Measurements from ENCODE around the gene FZR1. TPM values are rescaled to one million over a fixed set of nuclear protein-coding genes. Genes with fewer than 3 reads are reported as not detected.

FZR1 gene
- total RNA-seq, 1 donor from 2014 or later = 28.1 TPM

DNA sequence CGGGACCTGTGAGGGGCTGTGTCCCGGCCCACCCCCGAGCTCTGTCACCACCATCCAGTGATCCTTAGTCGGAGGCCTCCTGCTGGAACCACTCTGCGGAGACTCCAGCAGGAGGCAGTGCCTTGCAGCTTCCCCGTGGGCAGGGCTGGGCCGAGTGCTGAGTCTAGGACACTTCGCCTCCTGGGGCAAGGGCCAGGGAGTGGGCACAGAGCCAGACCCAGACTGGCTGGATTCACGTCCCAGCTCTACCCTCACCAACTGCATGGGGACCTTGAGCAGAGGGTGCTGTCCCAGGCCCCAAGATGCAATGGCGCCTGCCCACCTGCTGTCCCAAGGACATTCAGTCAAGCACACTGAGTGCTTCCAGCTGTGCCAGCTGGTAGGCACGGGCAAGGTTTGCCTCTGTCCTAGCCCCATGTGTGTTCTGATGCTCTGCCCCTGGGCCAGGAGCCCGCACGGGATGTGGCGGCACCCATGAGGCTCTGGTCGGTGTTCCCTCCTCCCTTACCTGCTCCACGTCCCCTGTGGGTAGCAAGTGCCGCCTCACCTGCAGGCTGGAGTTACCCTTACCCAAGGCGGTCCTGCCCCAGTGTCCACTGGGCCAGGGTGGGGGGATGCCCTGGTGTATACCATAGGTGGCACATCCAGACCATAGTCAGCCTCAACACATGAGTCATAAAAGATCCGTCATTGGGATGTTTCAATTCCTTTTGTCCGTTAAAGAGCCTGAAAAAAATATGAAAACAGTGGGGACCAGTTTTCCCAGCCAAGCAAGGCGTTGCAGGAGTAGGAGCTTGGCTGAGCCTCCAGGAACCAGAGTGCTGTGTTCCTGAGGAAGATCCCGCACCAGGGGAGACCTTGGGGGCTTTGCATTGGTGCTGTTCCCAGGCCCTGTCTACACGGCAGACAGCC is 7.4 kb downstream of the FZR1 start:
- no peak for DNase-seq (ENCODE audit: low spot score)

DNA sequence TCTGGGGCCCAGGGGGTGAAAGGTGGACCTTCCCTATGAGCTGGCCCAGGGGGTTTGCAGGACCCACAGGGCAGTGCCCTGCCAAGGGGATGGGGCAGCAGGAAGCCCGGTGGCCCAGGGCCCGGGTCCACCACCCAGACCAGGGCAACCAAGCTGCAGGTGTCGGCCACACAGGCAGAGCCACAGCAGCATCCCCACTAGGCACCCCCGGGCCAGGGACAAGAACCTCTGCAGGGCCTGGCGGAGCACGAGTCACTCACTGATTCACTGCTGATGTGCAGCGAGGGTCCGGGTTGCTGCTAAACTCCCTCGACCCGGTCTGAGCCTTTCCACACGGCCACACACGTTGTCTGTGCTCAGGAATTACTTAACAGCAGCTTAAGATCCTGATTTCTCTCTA is 8.8 kb downstream of the FZR1 start:
- DNase-seq (ENCODE audit: low spot score) = no peak

DNA sequence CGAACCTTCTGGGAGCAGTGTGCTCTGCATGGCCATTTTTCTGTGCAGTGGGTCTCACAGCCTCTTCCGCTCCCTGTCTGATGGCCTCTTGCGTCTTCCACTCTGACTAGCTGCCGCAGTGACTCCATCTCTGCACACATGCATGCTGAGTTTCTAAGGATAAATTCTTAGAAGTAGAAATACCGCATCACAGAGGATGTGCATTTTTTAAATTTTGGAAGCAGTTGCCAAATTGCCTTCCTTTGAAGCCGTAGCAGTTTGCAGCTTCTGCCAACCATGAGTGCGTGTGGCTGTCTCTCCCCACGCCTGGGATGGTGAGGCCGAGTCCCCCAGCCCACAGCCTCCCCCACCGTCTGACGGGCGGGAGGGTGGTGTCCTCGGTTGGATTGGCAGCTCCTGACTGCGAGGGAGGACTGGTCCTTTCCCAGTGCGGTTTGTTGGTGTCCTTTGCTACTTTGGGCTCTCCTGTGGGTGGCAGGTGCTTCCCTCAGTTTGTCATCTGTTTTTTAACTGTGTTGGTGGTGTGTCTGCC is 9.8 kb downstream of the FZR1 start:
- no peak for DNase-seq (ENCODE audit: low spot score)

DNA sequence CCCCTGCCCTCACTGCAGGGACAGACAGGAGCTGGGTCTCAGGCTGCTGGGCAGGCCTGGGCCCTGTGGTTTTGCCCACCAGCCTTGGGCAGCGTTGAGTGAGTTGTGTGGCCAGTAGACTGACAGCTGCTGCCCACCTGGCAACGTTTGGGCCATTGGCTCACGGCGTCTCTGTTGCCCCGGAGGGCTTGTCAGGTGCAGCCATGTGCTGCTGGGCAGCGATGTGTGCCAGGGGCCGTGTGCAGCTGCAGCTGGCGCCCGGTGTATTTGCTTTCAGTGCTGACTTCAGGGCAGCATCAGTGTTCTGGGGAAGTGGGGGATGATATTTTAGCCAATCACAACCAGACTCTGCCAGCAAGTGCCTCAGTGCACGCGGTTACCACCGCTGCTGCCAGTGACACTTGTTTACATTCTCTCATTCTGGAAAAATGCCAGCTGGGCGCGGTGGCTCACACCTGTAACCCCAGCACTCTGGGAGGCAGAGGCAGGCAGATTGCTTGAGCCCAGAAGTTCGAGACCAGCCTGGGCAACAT is 10.6 kb downstream of the FZR1 start:
- DNase-seq (ENCODE audit: low spot score) = no peak

DNA sequence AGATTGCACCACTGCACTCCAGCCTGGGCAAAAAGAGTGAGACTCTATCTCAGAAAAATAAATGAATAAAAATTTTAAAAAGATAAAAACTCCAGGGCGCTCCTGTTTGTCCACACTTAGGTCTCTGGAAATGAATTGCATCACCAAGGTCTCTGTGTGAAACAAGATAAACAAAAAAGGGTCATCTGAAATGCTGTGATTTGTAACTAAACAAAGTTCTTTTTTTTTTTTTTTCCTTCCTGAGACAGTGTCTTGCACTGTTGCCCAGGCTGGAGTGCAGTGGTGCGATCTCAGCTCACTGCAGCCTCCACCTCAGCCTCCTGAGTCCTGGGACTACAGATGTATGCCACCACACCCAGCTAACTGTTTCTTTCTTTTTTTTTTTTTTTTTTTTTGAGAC is 11.5 kb downstream of the FZR1 start:
- no peak for DNase-seq (ENCODE audit: low spot score)

DNA sequence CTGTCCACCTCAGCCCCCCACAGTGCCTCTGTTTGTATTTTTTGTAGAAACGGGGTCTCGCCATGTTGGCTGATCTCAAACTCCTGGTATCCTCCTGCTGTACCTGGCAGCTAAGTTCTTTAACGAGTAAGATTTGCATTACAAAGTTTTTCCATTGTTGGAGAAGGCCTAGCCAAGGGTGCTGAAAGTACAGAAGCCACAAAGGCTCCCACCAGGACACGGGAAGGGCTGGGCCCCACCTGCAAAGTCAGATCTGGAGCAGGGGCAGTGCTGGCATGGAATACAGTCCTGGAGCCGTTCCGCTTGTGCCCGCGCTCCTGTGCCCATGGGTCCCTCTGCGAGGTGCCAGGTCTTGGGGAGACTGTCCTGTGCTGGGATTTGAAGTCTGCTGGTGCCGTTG is 12.1 kb downstream of the FZR1 start:
- DNase-seq (ENCODE audit: low spot score) = no peak

DNA sequence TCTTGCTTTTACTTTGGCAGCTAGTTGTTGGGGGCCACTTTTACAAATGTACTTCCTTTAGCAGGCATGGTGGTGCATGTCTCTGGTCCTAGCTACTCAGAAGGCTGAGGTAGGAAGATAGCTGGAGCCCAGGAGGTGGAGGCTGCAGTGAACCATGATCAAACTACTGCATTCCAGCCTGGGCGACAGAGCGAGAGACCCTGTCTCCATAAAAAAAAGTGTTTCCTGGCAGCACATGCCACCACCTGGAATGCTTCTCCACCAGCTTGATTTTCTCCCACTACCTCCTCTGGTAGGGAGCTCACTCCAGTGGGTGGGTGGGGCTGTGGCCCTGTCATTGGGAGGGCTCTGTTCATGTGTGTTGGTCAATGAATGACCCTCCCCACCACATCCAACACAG is 12.5 kb downstream of the FZR1 start:
- DNase-seq (ENCODE audit: low spot score) = no peak

DNA sequence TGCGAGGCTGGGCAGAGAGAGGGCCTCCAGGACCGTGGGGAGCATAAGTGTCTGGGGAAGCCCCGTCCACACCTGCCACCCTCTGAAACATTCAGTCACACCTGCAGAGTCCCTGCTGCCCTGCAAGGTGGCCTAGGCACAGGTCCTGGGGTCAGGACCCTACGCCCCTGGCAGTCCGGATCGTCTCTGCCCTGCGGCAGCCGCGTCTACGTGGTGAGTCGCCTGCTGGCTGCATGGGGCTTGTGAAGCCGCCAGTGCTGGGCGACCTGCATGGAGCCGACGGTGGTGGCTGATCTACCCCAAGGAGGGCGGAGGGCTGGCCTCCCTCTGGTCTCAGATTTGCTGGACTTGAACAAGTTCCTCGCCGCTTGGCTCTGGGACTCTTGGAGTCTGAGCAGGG is 13.0 kb downstream of the FZR1 start:
- no peak for DNase-seq (ENCODE audit: low spot score)

DNA sequence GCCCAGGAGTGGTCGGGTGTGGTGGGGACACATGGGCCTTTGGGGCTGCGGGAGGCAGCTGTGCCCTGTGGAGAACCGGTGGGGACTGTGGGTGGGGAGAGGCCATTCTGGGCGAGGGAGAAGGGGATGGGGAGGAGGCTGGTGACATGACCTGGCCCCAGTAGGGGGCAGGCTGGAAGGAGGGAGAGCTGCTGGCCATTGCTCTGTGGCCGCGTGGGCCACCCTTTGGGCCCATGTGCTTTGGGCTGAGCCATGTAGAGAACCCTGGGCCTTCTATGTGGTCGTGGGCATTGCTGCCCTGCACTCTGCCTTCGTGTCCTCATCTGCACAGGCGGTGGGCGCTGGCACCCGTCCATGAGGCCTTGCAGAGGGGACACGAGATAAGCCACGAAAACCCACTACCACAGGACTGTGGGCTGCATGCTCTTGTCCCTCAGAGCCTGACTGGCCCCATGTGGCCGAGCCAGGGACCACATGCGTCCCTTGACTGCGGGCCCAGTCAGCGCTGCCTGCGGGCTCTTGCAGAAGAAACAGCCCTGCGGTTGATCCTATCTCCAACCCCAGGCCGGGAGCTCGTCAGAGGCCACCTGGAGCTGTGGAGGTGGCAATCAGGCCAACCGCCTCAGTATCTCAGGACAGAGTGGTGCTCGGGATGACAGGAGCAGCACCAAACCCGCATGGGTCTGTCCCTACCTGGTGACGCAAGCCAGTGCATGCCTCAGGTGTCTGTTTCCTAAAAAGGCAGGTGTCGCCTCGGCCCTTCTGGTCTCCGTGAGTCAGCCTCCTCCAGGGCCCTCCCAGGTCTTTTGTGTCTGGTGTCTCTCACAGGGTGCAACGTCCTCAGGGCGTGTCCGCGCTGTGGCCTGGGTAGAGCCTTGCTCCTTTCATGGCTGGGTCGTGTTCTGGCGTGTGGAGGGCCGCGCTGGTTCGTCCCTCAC is 14.3 kb downstream of the FZR1 start:
- DNase-seq (ENCODE audit: low spot score) = no peak

DNA sequence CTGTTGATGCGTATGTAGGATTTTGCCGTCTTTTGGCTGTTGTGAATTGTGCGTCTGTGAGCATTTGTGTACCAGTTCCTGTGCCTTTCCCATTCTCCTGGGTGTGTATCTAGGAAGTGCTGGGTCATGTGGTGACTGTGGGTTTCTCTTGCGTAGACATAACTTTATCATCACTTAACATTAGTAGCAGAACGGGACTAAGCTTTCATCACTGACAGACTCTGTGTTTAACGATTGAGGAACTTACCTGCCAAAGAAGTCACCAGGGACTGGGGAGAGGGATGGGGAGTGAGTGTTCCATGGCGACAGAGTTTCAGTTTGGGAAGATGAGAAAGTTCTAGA is 15.0 kb downstream of the FZR1 start:
- no peak for DNase-seq (ENCODE audit: low spot score)

DNA sequence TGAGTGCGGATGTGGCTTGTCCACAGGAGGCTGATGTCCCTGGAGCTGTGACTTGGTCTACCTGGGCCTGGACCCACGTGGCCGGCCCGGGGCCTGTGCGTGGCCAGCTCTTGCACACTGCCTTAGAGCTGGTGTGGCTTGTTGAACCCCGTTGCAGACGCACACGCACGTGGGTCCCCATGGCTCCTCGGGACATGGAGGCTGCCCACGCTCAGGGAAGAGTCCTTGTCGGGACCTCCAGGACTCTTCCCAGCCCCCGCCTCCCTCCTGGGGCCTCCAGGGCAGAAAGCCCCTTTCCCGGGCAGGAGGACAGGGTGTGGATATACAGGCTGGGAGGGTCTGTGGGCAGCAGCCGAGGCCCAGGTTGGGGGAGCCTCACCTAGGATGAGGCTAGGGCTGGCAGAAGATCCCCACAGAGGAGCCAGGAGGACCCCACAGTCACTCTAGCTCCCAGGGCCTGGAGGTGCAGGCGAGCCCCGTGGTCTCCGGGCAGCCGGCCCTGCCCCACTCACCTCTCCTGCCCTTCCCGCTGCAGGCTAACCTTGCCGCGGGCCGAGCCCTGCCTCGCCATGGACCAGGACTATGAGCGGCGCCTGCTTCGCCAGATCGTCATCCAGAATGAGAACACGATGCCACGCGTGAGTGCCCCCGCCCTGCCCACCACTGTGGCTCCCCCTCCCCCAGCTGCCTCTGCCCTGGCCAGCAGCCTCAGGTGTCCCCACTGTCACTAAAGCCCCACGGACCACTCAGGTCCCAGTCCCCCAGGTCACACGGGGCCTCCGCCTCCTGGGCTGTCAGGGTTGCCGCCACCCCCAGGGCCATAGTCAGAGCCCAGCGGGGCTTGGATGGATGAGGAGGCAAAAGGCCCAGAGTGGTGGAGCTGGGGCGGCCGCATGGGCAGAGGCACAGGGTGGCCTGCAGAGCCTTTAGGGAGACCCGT is 16.6 kb downstream of the FZR1 start:
- no peak for DNase-seq (ENCODE audit: low spot score)

DNA sequence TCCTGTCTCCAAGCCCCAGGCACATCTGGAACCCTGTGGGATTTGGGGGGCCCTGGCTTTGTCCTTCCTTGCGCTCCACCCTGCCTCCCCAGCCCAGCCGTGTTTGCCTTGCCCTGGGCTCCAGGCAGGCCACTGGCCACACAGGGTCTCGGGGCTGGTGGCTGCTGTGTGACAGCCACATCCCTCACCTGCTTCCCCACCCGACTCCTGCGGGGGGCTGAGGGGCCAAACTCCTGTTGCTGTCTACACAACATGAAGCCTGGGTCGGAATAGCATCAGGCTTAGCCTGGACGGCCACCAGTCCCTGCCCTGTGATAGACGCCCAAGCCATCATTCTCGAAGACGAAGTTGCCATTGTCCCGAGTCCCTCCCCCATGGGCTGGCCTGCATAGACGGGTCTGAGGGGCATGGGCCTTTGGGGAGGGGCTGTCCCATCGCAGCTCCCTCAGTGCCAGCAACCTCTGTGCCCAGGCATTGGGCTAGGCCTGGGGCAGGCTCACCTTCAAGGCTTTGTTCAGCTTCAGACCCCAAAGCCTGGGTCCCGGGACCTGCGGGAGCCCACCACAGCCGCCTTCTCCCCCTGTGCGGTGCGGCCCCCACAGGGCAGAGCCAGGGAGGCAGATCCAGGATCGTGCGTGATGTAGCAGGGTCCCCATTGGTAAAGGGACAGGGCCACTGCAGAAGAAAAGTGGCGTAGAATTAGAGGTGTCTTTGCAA is 17.4 kb downstream of the FZR1 start:
- no peak for DNase-seq (ENCODE audit: low spot score)

DNA sequence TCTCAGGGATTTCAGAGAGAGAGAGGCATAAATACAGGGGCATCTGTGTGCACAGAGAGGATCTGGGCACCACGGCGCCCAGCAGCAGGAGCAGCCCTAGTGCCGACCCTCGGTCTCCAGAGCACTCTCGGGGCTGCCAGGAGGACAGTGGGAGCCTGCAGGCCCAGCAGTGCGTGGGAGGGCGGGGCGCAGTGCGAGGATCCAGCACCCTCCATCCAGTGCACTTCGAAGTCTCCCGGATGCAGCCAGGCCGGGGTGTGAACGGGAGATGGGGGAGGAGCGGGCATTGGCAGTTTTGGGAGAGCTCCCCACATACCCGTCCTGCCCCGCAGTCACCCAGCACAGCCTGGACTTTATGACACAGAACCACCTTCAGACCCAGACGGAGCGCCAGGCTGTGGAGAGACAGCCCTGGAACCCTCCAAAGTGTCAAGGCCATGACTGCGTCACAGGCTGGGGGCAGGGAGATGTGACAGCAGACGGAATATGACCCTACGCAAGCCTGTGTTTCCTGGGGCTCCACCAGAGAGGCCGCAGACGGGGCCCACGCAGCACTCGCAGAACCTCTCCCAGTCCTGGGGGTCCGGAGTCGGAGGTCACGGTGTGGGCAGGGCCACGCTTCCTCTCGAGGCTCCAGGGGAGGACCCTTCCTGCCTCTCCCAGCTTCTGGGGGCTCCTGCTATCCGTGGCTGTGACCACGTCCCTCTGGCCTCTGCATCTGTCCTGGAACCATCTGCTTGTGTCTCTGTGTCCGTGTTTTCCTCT is 18.1 kb downstream of the FZR1 start:
- DNase-seq (ENCODE audit: low spot score) = no peak

DNA sequence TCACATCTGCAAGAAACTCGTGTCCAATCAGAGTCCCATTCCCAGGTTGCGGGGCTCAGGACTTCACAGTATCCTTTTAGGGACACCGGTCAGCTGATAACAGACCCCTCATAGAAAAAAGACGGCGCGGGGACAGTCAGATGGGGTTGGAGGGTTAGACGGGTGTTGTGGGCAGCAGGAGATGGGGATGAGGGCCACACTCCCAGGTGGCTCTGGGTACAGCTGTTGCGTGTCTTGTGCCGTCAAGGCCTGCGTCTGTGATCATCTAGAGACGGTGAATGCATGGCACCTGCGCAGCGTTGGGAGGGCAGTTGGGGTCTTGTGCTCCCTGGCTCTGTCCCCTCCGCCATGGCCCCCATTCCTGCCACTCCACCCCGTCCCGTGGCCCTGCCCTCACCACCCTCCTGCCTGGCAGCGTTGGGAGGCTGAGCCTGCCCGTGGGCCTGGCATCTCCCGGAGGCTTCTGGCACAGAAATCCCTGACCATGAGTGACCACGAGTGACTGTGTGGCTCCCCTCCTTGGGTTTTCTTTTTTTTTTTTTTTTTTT is 18.9 kb downstream of the FZR1 start:
- DNase-seq (ENCODE audit: low spot score) = no peak

DNA sequence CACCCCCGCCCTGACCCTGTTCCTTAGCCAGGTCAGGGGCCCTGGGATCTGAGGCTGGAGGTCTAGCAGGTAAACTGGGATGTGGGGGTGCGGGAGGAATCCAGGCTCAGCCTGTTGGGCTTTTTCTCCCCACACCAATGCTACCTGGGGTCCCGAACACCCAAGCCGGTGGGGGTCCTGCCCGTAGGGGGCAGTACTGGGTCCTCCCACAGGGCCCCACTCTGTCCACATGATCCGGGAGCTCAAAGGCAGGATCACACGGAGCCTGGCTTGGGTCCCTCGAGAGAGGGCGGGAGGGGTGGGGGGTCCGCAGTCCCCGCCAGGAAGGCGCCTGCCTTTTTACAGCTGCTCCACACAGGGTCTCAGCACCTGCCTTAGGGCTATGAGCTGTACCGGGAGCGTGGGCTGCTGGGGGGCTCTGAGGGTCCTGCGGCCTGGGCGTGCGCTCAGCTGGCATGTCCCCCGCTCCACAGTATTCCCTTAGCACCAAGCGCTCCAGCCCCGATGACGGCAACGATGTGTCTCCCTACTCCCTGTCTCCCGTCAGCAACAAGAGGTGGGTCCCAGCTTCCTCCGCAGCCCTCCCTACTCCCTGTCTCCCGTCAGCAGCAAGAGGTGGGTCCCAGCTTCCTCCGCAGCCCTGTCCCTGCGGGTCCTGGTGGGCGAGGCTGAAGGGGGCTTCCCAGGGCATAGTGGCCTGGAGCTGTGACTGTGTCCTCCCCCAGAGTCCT is 20.6 kb downstream of the FZR1 start:
- DNase-seq (ENCODE audit: low spot score) = no peak

DNA sequence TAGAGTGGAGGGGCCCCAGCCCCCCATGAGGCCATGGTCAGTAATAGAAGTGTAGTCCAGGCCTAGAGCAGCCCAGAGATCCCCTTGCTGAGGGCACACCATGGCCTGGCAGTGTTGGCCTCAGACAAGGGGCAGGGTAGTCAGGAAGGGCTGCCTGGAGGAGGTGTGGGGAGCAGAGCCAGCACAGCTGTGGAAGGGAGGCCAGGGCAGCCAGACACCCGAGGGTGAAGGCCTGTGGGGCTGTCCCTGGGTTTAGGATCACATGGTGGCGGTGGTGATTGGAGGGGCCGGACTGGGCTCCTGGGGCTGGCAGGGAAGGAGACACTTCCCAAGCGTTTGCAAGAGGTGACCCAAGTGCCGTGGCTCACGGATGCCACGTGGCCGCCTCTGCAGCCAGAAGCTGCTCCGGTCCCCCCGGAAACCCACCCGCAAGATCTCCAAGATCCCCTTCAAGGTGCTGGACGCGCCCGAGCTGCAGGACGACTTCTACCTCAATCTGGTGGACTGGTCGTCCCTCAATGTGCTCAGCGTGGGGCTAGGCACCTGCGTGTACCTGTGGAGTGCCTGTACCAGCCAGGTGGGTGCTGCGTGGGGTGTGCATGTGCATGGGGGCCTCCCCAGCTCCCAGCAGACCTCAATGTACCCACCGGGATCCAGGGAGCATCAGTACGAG is 21.3 kb downstream of the FZR1 start:
- DNase-seq (ENCODE audit: low spot score) = no peak

DNA sequence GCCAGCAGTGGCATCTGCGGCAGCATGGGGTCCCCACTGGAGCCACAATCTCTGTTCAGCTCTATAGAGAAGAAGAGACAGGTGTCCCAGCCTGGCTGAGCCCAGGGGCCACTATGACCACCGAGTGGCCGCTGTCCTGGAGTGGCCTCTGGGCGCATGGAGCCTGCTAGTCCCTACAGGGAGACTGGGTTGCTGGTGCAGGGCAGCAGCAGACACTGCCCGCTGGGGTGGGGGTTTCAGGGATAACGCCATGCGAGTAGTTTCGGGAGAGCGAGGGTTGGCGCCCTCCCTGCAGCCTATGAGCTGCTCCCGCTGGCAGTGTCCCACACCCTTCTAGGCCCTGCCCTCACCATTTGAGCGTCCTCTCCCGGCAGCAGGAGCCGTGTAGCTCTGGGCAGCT is 22.0 kb downstream of the FZR1 start:
- no peak for DNase-seq (ENCODE audit: low spot score)
